HG03108 (cell line): ENCODE measurements around the gene DEF6.

ENCODE experiments used
- ATAC-seq: cut with Tn5 transposase; IDR thresholded peaks from one replicate; pipeline ENCODE4 v1.9.1; 2021; ENCODE audit warnings: moderate library complexity; ENCODE audit not compliant: unreplicated experiment

DEF6 gene

GRCh38 chr6:35342258-35343091, 44.9 kb downstream of the DEF6 start, which contains the start of gene PPARD:
Gene PPARD (plus strand): TSS chr6:35342558. CDS start chr6:35411088, 68,530 bp downstream.
- ATAC-seq: peak; percentile 98

DNA sequence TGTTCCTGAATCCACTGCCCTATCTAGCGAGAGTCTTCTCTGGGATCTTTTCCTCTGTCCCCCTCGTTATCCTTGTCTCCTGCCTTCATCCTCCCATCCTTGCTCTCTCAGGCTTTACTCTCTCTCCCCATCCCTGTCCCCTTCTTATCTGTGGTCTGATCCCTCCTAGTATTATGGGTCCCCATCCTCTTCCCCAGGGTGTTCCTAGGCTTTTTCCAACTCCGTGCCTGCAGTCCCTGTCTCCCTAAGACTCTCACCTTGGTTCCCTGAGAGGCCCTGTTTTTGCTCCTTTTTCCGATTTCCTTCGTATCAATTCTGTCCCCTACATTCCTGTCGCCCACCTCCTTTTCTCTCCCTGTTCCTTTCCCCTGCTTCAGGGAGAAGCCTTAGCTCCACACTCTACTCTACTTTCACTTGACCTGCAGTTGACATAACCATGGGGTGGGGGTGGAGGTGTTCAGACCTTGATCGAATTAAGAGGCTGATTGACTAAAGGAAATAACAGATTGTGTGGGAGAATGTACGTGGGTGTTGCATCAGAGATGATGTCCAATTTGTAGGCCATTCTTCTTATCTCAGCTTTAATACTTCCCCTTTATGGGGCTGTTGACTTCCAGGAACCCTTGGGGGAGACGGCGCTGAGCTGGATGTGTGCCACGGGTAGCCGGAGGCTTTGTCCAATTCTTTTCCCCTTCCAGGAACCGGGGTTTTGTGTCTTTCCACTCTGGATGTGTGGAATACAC, 45.6 kb downstream of the DEF6 start:
- no peak for ATAC-seq

GRCh38 chr6:35343835-35344550, 46.4 kb downstream of the DEF6 start:
- ATAC-seq: no peak

DNA sequence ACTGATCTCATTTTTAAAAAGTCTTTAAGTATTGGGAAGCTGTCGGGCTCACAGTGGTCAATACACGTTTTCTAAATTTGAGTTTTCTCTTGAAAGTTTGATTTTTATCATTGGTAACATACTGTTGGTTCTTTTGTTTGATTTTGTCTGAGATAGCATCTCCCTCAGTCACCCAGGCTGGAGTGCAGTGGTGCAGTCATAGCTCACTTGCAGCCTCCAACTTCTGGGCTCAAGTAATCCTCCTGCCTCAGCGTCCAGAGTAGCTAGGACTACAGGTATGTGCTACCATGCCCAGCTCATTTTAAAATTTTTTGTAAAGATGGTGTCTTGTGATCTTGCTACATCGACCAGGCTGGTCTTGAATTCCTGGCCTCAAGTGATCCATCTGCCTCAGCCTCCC, 53.8 kb downstream of the DEF6 start:
- ATAC-seq: no peak

GRCh38 chr6:35352735-35353134, 55.1 kb downstream of the DEF6 start:
- ATAC-seq: no peak

DNA sequence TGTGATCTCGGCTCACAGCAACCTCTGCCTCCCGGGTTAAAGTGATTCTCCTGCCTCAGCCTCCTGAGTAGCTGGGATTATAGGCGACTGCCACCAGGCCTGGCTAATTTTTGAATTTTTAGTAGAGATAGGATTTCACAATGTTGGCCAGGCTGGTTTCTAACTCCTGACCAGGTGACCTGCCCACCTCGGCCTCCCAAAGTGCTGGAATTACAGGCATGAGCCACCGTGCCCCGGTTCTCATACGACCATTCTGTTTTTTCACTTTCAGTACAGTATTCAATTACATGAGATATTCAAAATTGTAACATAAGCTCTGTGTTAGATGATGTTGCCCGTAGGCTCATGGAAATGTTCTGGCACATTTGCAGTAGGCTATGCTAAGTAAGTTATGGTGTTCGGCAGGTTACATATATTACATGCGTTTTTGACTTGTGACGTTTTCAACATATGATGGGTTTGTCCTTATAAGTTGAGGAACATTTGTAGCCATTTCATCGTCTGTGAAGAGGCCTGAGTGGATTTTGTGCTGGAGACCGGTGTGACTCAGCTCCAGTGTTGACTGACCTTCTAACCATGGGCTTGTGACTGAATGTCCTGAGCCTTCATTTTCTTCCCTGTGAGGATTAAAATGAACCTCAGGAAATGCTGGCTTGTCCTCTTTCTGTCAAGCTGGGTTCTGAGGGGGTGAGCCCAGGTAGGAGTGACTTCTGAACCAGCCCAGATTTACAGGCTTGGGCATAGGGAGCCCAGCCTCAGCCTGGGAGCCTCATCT, 56.9 kb downstream of the DEF6 start:
- no peak for ATAC-seq

GRCh38 chr6:35356391-35356790, 58.8 kb downstream of the DEF6 start:
- ATAC-seq: no peak

DNA sequence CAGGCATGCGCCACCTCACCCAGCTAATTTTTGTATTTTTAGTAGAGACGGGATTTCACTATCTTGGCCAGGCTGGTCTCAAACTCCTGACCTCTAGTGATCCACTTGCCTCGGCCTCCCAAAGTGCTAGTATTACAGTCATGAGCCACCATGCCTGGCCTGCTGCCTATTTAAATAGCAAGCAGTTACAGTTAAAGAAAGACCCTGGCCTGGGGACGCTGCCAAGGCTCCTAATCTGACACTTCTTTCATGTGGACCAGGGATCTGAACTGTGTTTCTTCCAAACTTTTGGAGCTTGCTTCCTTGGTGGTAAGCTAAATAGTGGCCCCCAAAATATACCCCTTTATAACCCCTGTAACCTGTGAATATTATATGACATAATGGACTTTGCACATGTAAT, 60.1 kb downstream of the DEF6 start:
- no peak for ATAC-seq

- ATAC-seq: no peak
These were observed 60.5 kb downstream of the DEF6 start for GRCh38 chr6:35358086-35358485.

GRCh38 chr6:35359346-35359743, 61.7 kb downstream of the DEF6 start:
- no peak for ATAC-seq

DNA sequence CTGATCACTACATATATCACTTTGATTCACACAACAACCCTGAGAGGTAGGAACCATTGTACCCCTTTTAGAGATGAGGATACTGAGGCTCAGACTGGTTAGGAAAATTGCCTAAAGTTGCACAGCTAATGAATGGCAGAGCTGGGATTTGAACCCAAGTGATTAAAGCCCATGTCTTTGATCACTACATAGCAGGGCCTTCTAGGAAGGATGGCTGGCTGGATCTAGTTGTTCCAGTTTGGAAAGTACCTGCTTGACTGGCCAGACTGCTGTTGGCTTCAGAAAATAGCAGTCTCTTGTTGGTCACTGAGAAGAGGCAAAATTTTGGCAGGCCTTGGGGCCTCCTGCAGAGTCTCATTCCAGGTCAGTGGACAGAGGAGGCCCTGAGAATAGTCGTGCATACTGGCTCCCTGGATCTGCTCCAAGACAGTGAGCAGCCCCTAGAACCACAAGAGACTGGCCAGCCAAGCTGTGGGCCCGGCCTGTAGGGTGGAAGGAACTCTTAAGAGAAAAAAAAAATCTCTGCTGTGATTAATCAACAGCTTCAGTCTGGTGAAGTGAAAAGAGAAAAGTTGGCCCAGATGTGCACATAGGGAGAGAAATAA, 62.2 kb downstream of the DEF6 start:
- no peak for ATAC-seq

- ATAC-seq: no peak
These were observed 62.9 kb downstream of the DEF6 start for GRCh38 chr6:35360349-35361138.

DNA sequence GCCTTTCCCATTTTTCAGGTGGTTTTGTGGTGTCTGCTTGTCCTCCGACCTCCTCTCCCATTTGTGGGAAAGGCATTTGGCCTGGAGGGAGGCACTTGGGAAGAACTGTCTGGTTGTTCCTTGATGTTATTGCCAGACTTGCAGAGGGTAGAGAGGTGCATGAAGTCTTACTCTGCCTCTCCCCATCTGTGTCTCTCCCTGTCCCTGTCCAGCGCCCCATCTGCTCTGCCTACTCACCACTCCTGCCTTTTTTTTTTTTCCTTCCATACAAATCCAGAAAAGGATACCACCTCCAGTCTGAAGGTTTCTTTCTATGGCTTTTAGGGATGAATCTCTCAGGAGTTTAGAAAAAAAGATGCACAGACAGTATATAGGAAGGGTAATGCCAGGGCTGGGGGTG, 64.6 kb downstream of the DEF6 start:
- ATAC-seq: no peak

GRCh38 chr6:35363293-35363750, 65.7 kb downstream of the DEF6 start:
- no peak for ATAC-seq

GRCh38 chr6:35365594-35366203, 68.1 kb downstream of the DEF6 start:
- no peak for ATAC-seq

DNA sequence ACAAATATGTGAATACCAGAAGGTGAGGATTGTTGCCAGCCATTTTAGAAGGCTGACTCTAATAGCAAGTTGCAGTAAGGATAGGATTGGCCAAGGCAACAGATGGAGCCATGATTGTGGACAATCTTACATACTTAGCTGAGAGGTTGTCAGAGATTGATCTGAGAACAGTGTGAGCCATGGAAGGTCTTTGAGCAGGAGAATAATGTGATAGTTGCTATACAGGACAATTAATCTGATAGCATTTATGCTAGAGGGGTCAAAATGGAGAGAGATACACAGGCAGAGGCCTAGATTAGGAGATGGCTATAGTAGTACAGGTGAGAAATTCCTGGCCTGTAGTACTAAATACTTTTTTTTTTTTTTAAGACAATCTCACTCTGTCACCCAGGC, 68.6 kb downstream of the DEF6 start:
- ATAC-seq: no peak

- ATAC-seq: no peak
These were observed 70.0 kb downstream of the DEF6 start for GRCh38 chr6:35367646-35368037.

- no peak for ATAC-seq
These were observed 70.6 kb downstream of the DEF6 start for GRCh38 chr6:35368038-35368887.
